H9 (cell line): ENCODE data around the gene ARFGEF3. TPM values are rescaled to one million over a fixed set of nuclear protein-coding genes. Genes with fewer than 3 reads are reported as not detected.

Experiments used
- DNase-seq: peaks from one replicate; pipeline ENCODE4 v3.0.0-alpha.2; 2017
- H2AFZ ChIP-seq: one replicate; pipeline ENCODE4 v1.6.1; 2013; ENCODE audit warnings: mild to moderate bottlenecking, low read length, control low read depth, moderate library complexity
- H2AK5ac ChIP-seq: 2 replicates; pipeline ENCODE4 v1.6.1; 2013; ENCODE audit warnings: low read length, control low read depth, mixed read lengths; ENCODE audit not compliant: insufficient read length
- H2BK120ac ChIP-seq: one replicate; pipeline ENCODE4 v1.6.1; 2013; ENCODE audit warnings: low read depth, mild to moderate bottlenecking, low read length, control low read depth, inconsistent platforms; ENCODE audit not compliant: poor library complexity, severe bottlenecking
- H2BK12ac ChIP-seq: 2 replicates; pipeline ENCODE4 v1.6.1; 2013; ENCODE audit warnings: low read length, control low read depth, mixed read lengths, low read depth; ENCODE audit not compliant: insufficient read length
- H2BK15ac ChIP-seq: 2 replicates; pipeline ENCODE4 v1.6.1; 2013; ENCODE audit warnings: low read depth, low read length, control low read depth
- H2BK20ac ChIP-seq: one replicate; pipeline ENCODE4 v1.6.1; 2013; ENCODE audit warnings: low read depth, mild to moderate bottlenecking, low read length, control low read depth, inconsistent platforms; ENCODE audit not compliant: poor library complexity, severe bottlenecking
- H2BK5ac ChIP-seq: 2 replicates; pipeline ENCODE4 v1.6.1; 2013; ENCODE audit warnings: low read length, control low read depth, mixed read lengths; ENCODE audit not compliant: insufficient read length
- H3K14ac ChIP-seq: 2 replicates; pipeline ENCODE4 v1.6.1; 2013; ENCODE audit warnings: low read length, control low read depth; ENCODE audit not compliant: insufficient read depth
- H3K18ac ChIP-seq: 2 replicates; pipeline ENCODE4 v1.6.1; 2013; ENCODE audit warnings: low read depth, mild to moderate bottlenecking, mixed read lengths, low read length, control low read depth; ENCODE audit not compliant: insufficient read length
- H3K23ac ChIP-seq: 2 replicates; pipeline ENCODE4 v1.6.1; 2013; ENCODE audit warnings: low read length, control low read depth, mixed read lengths, low read depth; ENCODE audit not compliant: insufficient read length
- H3K23me2 ChIP-seq: 2 replicates; pipeline ENCODE4 v1.6.1; 2013; ENCODE audit warnings: low read depth, mild to moderate bottlenecking, mixed read lengths, low read length, control low read depth; ENCODE audit not compliant: insufficient read length, poor library complexity, severe bottlenecking
- H3K27ac ChIP-seq: 2 replicates; pipeline ENCODE4 v1.5.1; 2013; ENCODE audit warnings: low read length, control low read depth, mixed read lengths, low read depth; ENCODE audit not compliant: insufficient read length
- H3K27me3 ChIP-seq: 2 replicates; pipeline ENCODE4 v1.6.1; 2013; ENCODE audit warnings: low read length, control low read depth, inconsistent platforms; ENCODE audit not compliant: insufficient read depth
- H3K4ac ChIP-seq: 2 replicates; pipeline ENCODE4 v1.6.1; 2013; ENCODE audit warnings: low read depth, mild to moderate bottlenecking, control low read depth, inconsistent platforms, low read length, moderate library complexity
- H3K4me1 ChIP-seq: 2 replicates; pipeline ENCODE4 v1.6.1; 2013; ENCODE audit warnings: low read length, control low read depth, inconsistent platforms; ENCODE audit not compliant: insufficient read depth
- H3K4me2 ChIP-seq: 2 replicates; pipeline ENCODE4 v1.6.1; 2013; ENCODE audit warnings: low read length, control low read depth, mixed read lengths; ENCODE audit not compliant: insufficient read length, insufficient read depth
- H3K56ac ChIP-seq: 2 replicates; pipeline ENCODE4 v1.6.1; 2013; ENCODE audit warnings: low read depth, mild to moderate bottlenecking, mixed read lengths, low read length, control low read depth; ENCODE audit not compliant: insufficient read length
- H3K79me1 ChIP-seq: 2 replicates; pipeline ENCODE4 v1.6.1; 2013; ENCODE audit warnings: low read depth, mild to moderate bottlenecking, moderate library complexity, low read length, control low read depth, inconsistent platforms; ENCODE audit not compliant: insufficient read depth, poor library complexity, severe bottlenecking
- H3K79me2 ChIP-seq: 2 replicates; pipeline ENCODE4 v1.6.1; 2013; ENCODE audit warnings: low read length, control low read depth, inconsistent platforms; ENCODE audit not compliant: insufficient read depth
- H3K9ac ChIP-seq: 2 replicates; pipeline ENCODE4 v1.6.1; 2013; ENCODE audit warnings: low read length, control low read depth, mixed read lengths; ENCODE audit not compliant: insufficient read length; ENCODE audit errors: extremely low read depth
- H3K9me3 ChIP-seq: one replicate; pipeline ENCODE4 v1.6.1; 2013; ENCODE audit warnings: low read depth, low read length, inconsistent platforms; ENCODE audit not compliant: control insufficient read depth
- H3T11ph ChIP-seq: one replicate; pipeline ENCODE4 v1.6.1; 2013; ENCODE audit warnings: mild to moderate bottlenecking, low read length, control low read depth, inconsistent platforms
- H4K20me1 ChIP-seq: one replicate; pipeline ENCODE4 v1.6.1; 2013; ENCODE audit not compliant: control insufficient read depth, insufficient read length, insufficient read depth
- H4K5ac ChIP-seq: 2 replicates; pipeline ENCODE4 v1.6.1; 2013; ENCODE audit warnings: low read depth, mild to moderate bottlenecking, mixed read lengths, low read length, control low read depth; ENCODE audit not compliant: insufficient read length
- H4K8ac ChIP-seq: replicated peaks from 2 replicates; pipeline ENCODE4 v1.6.1; 2013; ENCODE audit warnings: low read length, control low read depth, mixed read lengths, low read depth; ENCODE audit not compliant: insufficient read length
- H4K91ac ChIP-seq: 2 replicates; pipeline ENCODE4 v1.6.1; 2013; ENCODE audit warnings: low read depth, mild to moderate bottlenecking, moderate library complexity, mixed read lengths, low read length, control low read depth; ENCODE audit not compliant: insufficient read length
- H3K27ac Mint-ChIP-seq, 3 experiments: 2 replicates in 2 of 3; 3 replicates in 1 of 3; pipeline ENCODE4 v1.8.0; 2020 to 2021; ENCODE audit warnings: mixed read lengths in 3 of 3, mild to moderate bottlenecking in 1 of 3, moderate library complexity in 1 of 3
- H3K27me3 Mint-ChIP-seq: 2 replicates; pipeline ENCODE4 v1.8.0; 2021; ENCODE audit warnings: low read depth, mild to moderate bottlenecking, moderate library complexity, mixed read lengths
- H3K36me3 Mint-ChIP-seq, 3 experiments: 2 replicates in 2 of 3; 3 replicates in 1 of 3; pipeline ENCODE4 v1.8.0; 2020 to 2021; ENCODE audit warnings: low read depth in 3 of 3, mixed read lengths in 3 of 3; ENCODE audit not compliant: insufficient read depth in 1 of 3
- H3K4me1 Mint-ChIP-seq, 2 experiments: 2 replicates each; pipeline ENCODE4 v1.8.0; 2020; ENCODE audit warnings: mixed read lengths in 2 of 2
- H3K4me3 Mint-ChIP-seq, 2 experiments: 2 replicates in 1 of 2; 3 replicates in 1 of 2; pipeline ENCODE4 v1.8.0; 2020 to 2021; ENCODE audit warnings: mild to moderate bottlenecking in 2 of 2, mixed read lengths in 2 of 2, moderate library complexity in 1 of 2
- H3K9me3 Mint-ChIP-seq, 2 experiments: 2 replicates in 1 of 2; 3 replicates in 1 of 2; pipeline ENCODE4 v1.8.0; 2020; ENCODE audit warnings: mild to moderate bottlenecking in 2 of 2, mixed read lengths in 2 of 2, moderate library complexity in 1 of 2
- CTCF ChIP-seq: fragments of 200-600 bp; sonication (generic); conservative IDR thresholded peaks from 3 replicates; pipeline ENCODE4 v1.8.0; 2021; ENCODE audit warnings: antibody characterized with exemption, mild to moderate bottlenecking
- WGBS: extraction: QIAGEN DNeasy Blood & Tissue Kit; methylation state at CpG from one replicate; pipeline ENCODE4 v1.1.7; 2013; ENCODE audit warnings: missing lambda C conversion rate, low lambda C conversion rate, mixed read lengths; ENCODE audit not compliant: insufficient read length; ENCODE audit errors: extremely low coverage; 5-methylcytosine and 5-hydroxymethylcytosine counted together
- total RNA-seq: library from RNA; stranded (reverse); gene quantifications from 2 replicates; pipeline ENCODE4 v1.2.1, GENCODE V29; 2021

ARFGEF3 gene
- total RNA-seq, 1 experiment from 2014 or later = 13.7 TPM

DNA sequence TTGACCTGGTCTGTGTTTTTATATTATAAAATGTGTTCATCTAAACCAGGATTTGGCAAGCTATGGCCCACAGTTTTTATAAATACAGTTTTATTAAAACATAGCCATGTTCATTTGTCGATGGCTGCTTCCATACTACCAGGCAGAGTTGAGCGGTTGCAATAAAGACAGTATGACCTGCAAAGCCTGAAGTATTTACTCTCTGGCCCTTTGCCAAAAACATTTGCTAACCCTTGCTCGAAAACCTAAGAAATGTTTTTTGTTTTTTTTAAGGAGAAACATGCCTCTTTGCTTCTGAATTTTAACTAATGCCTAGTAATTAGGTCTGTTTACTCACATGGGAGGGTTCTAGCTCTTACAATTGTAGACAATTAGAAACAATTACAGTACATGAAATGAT lies 148.6 kb downstream of the ARFGEF3 start:
- no peaks in the 10 kb centered on the region for H3K27me3 ChIP-seq
- no peak overlapping the region for H3K4me2 ChIP-seq
- no peak overlapping the region for H3K18ac ChIP-seq
- no peak overlapping the region for H2BK5ac ChIP-seq
- H2BK20ac ChIP-seq = no peak overlapping the region
- TF ChIP-seq CTCF = no peak
- no peak overlapping the region for H3K14ac ChIP-seq
- no peak overlapping the region for H2BK15ac ChIP-seq
- no peaks in the 10 kb centered on the region for H4K20me1 ChIP-seq
- no peaks in the 10 kb centered on the region for H3K9me3 ChIP-seq
- no peak overlapping the region for H2AFZ ChIP-seq
- no peak overlapping the region for H3T11ph ChIP-seq
- H2BK12ac ChIP-seq = no peak overlapping the region
- H3K56ac ChIP-seq = no peak overlapping the region
- WGBS = no CpG with 5 or more reads among the region's 3 CpGs
- H3K4me1 ChIP-seq = no peaks in the 10 kb centered on the region
- H4K5ac ChIP-seq = no peak overlapping the region
- H3K9ac ChIP-seq = no peak overlapping the region
- H3K79me2 ChIP-seq = no peaks in the 10 kb centered on the region
- H4K8ac ChIP-seq = no peak overlapping the region
- no peak overlapping the region for H4K91ac ChIP-seq
- H3K9me3 Mint-ChIP-seq = no peaks in the 10 kb centered on the region
- no peaks in the 10 kb centered on the region for H3K79me1 ChIP-seq
- H3K36me3 Mint-ChIP-seq = peaks cover 0 to 40% (median 18%) of the 10 kb centered on the region in 3 experiments; a peak in 4 of 7 replicates
- no peak overlapping the region for H3K23ac ChIP-seq
- no peaks in the 10 kb centered on the region for H3K27me3 Mint-ChIP-seq
- no peak overlapping the region for H3K4me3 Mint-ChIP-seq
- H3K4me1 Mint-ChIP-seq = 0 out of 4 replicates have a peak, but pooled peaks cover 0 to 5% of the 10 kb centered on the region in 2 experiments
- H2BK120ac ChIP-seq = no peak overlapping the region
- no peak overlapping the region for H3K4ac ChIP-seq
- no peak overlapping the region for H3K27ac Mint-ChIP-seq
- no peak for DNase-seq
- H3K27ac ChIP-seq = no peak overlapping the region
- H2AK5ac ChIP-seq = no peak overlapping the region
- no peaks in the 10 kb centered on the region for H3K23me2 ChIP-seq
